AG08396 (cell line): Measurements from ENCODE around the gene CHRM4.

Source experiments
- DNase-seq: peaks from one replicate; pipeline ENCODE4 v3.0.0; 2012; ENCODE audit warnings: low spot score, mixed read lengths

The CHRM4 gene

GRCh38 chr11:46347637-46348311, 43.8 kb downstream of the CHRM4 start:
- no peak for DNase-seq

DNA sequence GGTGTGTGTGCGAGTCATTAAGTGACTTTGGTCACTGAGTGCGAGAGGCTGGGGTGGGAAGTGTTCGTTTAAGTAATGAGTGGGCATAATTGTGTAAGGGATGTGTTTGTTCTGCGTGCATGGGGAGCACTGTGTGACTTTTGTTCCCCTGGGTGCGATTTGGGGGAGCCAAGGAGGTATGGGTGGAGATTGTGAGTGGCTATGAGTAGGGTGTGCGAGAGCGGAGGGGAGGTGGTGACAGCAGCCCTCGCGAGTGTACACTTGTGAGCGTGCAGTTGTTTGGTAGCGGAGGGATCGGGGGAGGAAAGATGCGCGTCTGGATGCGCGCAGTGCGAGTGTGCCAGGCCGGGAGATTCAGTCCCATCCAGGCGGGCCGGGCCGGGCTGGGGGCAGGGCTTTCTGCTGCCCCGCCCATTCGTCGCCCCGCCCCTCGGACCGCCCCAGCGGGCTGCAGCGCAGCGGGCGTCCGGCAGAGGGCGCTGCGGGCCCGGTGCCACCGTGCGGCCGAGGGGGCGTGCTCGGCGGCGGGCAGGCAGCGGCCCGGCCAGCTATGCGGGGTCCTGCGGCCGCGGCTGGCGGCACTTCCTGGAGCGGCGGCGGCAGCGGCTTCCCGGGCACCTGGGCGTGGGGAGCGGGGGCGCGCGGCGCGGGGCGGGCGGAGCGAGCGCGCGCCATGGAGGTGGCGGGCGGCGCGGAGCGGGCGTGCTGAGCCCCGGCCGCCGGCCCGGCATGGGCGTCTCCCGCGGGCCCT, 44.5 kb downstream of the CHRM4 start, which contains the start of gene DGKZ:
DGKZ (plus strand) TSS at position 578 of the 751 bp plus-strand sequence. CDS start 197 bp downstream, outside the sequence.
- DNase-seq, result peak; percentile 98

- no peak for DNase-seq
Measured at GRCh38 chr11:46345881-46346484, 45.6 kb downstream of the CHRM4 start.

DNA sequence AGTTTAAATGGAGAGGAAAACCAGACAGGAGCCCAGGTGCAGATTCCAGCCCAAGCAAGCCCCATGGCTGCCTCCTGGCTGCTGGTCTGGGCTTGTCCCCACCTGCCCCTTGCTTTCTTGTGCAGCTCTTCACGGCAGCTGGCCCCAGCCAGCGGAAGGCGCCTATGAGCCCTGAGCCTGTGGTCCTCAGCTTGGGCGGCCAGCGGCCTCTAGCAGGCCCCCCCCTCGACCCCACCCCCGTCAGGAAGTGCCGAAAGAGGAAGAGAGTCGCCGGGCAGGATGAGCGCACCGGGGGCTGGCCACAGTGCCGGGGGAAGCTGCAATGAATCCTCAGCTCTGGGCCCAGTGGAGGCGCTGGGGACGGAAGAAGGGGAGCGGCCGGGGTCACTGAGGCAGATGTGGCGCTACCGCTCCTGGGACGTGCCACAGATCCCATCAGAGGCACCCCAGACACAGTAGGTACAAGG, 46.4 kb downstream of the CHRM4 start:
- DNase-seq, result no peak

GRCh38 chr11:46343520-46343919, 48.1 kb downstream of the CHRM4 start:
- DNase-seq, result no peak

GRCh38 chr11:46342239-46342638, 49.3 kb downstream of the CHRM4 start:
- no peak for DNase-seq

- DNase-seq, result no peak
Measured at GRCh38 chr11:46341454-46341853, 50.1 kb downstream of the CHRM4 start.

GRCh38 chr11:46339816-46340215, 51.8 kb downstream of the CHRM4 start:
- peak; percentile 54 for DNase-seq

- DNase-seq, result no peak
Measured at GRCh38 chr11:46338988-46339666, 52.4 kb downstream of the CHRM4 start.

DNA sequence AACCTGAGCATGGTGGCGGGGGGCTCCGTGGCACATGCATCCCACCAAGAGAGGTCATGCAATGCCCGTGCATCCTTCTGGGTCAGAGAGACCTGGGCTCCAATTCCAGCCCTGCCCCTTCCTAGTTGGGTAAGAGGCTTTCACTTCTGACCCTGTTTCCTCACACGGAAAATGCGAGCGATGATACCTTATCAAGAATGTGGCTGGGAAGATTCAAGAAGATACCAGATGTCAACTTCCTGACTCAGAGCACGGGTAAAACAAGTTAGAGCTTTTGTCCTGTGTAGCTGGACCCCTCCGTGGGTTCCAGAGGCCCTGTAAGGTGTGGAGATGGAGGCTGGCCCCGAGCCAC, 53.0 kb downstream of the CHRM4 start:
- DNase-seq, result no peak

GRCh38 chr11:46337626-46338345, 53.8 kb downstream of the CHRM4 start:
- DNase-seq, result no peak

DNA sequence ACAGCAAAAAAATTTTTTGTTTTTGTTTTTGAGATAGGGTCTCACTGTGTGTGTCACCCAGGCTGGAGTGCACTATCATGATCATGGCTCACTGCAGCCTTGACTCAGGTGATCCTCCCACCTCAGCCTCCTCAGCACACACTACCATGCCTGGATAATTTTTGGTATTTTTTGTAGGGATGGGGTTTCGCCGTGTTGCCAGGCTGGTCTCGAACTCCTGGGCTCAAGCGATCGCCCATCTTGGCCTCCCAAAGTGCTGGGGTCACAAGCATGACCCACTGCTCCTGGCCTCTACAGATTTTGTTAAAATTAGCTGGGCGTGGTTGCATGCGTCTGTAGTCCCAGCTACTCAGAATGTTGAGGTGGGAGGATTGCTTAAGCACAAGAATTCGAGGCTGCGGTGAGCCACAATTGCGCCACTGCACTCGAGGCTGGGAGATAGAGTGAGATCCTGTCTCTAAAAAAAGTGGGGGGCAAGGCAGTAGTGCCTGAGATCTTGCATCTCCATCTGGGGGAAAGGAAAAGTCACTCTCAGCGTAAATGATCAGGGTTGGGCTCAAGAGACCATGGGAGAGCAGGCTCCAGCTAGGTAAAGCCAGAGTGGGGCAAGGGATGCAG, 54.9 kb downstream of the CHRM4 start:
- DNase-seq, result no peak

- DNase-seq, result no peak
Measured at GRCh38 chr11:46335890-46336562, 55.5 kb downstream of the CHRM4 start.

- no peak for DNase-seq
Measured at GRCh38 chr11:46335271-46335670, 56.3 kb downstream of the CHRM4 start.

DNA sequence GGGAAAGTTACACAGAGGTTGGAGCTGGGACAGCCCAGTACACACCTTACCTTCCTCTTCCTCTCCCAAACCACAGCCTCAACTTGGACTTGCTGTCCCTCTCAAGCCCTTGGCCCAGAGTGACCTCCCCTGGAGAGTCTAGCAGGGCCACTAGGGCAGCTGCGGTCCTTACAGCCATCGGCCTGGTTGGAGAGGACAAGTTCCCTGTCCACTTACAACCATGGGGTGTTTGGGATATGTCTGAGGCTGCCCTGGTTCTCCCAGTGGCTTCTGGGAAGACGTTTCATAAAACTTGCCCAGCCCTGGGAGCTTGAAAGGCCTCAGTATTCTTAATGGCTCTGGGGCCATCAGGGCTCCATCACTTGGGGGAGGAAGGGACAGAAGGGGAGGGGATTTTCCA, 57.4 kb downstream of the CHRM4 start:
- no peak for DNase-seq
